Activated CD8-positive, alpha-beta memory T cell treated with anti-CD3 and anti-CD28 coated beads, Interleukin-2, amount 50 U/mL, for 24 hours (primary cell): ENCODE results near the gene TTC16.

Experiments
- DNase-seq: peaks from one replicate; pipeline ENCODE4 v3.0.0-alpha.2; 2020; ENCODE audit errors: extremely low read depth

Gene TTC16

GRCh38 chr9:127721391-127721821 is 5.5 kb downstream of the TTC16 start:
- no peak for DNase-seq

- no peak for DNase-seq
Observed at GRCh38 chr9:127722055-127722745, 6.3 kb downstream of the TTC16 start.

GRCh38 chr9:127723013-127723412 is 7.1 kb downstream of the TTC16 start:
- no peak for DNase-seq

GRCh38 chr9:127723444-127723843 is 7.6 kb downstream of the TTC16 start:
- no peak for DNase-seq

- no peak for DNase-seq
Observed at GRCh38 chr9:127724012-127724411, 8.1 kb downstream of the TTC16 start.

- DNase-seq, result no peak
Observed at GRCh38 chr9:127726871-127727270, 11.0 kb downstream of the TTC16 start.

- DNase-seq, result no peak
Observed at GRCh38 chr9:127728808-127729207, 12.9 kb downstream of the TTC16 start.

- DNase-seq, result no peak
Observed at GRCh38 chr9:127729522-127730256, 13.8 kb downstream of the TTC16 start.

- DNase-seq, result no peak
Observed at GRCh38 chr9:127730262-127730661, 14.4 kb downstream of the TTC16 start.

- DNase-seq, result no peak
Observed at GRCh38 chr9:127730799-127731410, 15.0 kb downstream of the TTC16 start.

GRCh38 chr9:127731938-127732337 is 16.1 kb downstream of the TTC16 start:
- DNase-seq, result no peak

GRCh38 chr9:127732444-127732843 is 16.6 kb downstream of the TTC16 start:
- no peak for DNase-seq

- no peak for DNase-seq
Observed at GRCh38 chr9:127733614-127734013, 17.7 kb downstream of the TTC16 start.

- no peak for DNase-seq
Observed at GRCh38 chr9:127734247-127734746, 18.4 kb downstream of the TTC16 start.

GRCh38 chr9:127734747-127735529 is 19.1 kb downstream of the TTC16 start, which contains the start of gene TOR2A:
TSS of gene TOR2A (minus strand) at chr9:127735294. CDS start at chr9:127735270, 24 bp downstream.
- DNase-seq, result peak; percentile 95

- DNase-seq, result no peak
Observed at GRCh38 chr9:127735530-127736185, 19.8 kb downstream of the TTC16 start.

- DNase-seq, result no peak
Observed at GRCh38 chr9:127738666-127739065, 22.8 kb downstream of the TTC16 start.

- DNase-seq, result no peak
Observed at GRCh38 chr9:127739614-127740330, 23.9 kb downstream of the TTC16 start.

GRCh38 chr9:127741831-127742434 is 26.1 kb downstream of the TTC16 start:
- DNase-seq, result no peak

- no peak for DNase-seq
Observed at GRCh38 chr9:127742435-127743088, 26.7 kb downstream of the TTC16 start.
